Retinal pigment epithelial cell (primary cell): ENCODE data around the gene TNS3.
"Not testable (repeated sequence)": the region's sequence is repeated elsewhere in the genome, so short reads cannot be mapped to it uniquely, and the experiment has no call there.

Experiments used
- DNase-seq: peaks from one replicate; pipeline ENCODE4 v3.0.0-alpha.2; 2010; ENCODE audit warnings: low read depth
- H3K4me3 ChIP-seq: 2 replicates; pipeline ENCODE4 v1.5.1; 2011; ENCODE audit warnings: mild to moderate bottlenecking, low read length, control low read depth, moderate library complexity
- CTCF ChIP-seq: conservative IDR thresholded peaks from 2 replicates; pipeline ENCODE4 v1.5.1; 2011; ENCODE audit warnings: low read depth, low read length, control low read depth, inconsistent platforms

Gene TNS3

GRCh38 chr7:47591655-47592572, 10.0 kb upstream of the TNS3 start:
- peak; percentile 76 for DNase-seq
- H3K4me3 ChIP-seq, result no peak overlapping the region
- TF ChIP-seq CTCF, result no peak

DNA sequence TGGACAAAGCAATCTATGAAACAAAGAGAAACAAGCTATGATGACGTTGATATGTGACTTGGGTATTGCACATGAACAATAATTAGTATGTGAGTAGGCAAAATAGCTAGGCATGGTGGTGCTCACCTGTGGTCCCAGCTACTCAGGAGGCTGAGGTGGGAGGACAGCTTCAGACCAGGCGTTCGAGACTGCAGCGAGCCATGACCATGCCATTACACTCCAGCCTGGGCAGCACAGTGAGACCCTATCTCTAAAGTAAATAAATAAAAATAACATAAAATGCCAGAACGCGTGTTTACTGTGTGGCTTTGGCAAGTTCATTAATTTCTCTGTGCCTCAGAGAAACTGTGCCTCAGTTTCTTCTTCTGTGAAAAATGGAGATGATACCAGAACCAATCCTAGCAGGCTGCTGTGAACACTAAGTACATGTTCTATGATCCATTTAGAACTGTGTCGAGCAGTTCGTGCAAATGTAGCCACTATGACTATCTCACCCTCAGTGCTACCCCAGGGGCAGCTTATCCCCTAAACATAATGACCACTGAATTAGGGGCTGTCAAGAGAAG, 9.3 kb upstream of the TNS3 start:
- no peak for DNase-seq
- no peak overlapping the region for H3K4me3 ChIP-seq
- TF ChIP-seq CTCF, result no peak

DNA sequence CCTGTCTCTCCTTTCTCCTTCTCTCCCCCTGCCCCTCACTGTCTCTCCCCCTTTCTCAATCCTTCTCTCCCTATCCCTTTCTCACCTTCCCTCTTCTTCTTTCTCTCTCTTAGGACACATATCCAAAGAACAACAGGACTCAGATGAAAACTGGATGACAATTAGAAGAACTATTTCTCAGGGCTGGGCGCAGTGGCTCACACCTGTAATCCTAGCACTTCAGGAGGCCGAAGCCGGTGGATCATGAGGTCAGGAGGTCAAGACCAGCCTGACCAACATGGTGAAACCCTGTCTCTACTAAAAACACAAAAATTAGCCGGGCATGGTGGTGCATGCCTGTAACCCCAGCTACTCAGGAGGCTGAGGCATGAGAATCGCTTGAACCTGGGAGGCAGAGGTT, 8.3 kb upstream of the TNS3 start:
- not testable (repeated sequence) for DNase-seq, H3K4me3 ChIP-seq

DNA sequence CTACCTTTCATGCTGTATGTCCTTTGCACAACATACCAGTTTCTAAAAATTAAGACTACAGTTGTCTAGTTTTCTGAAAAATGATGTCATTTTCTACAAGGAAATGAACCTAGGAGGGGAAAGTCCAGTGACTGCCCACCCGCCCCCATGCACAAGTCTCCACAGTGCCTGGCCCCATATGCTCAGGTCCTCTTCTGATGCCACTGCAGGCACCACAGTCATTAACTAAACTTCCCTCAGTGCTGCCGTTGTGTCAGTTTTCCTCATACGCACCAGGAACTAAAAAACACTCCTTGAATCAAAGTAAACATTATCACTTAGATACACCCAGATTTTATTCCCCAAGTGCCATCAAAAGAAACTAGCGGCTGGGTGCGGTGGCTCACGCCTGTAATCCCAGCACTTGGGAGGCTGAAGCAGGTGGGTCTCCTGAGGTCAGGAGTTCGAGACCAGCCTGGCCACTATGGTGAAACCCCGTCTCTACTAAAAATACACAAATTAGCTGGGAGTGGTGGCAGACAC, 6.9 kb upstream of the TNS3 start:
- no peak for TF ChIP-seq CTCF
- no peak overlapping the region for H3K4me3 ChIP-seq
- no peak for DNase-seq

DNA sequence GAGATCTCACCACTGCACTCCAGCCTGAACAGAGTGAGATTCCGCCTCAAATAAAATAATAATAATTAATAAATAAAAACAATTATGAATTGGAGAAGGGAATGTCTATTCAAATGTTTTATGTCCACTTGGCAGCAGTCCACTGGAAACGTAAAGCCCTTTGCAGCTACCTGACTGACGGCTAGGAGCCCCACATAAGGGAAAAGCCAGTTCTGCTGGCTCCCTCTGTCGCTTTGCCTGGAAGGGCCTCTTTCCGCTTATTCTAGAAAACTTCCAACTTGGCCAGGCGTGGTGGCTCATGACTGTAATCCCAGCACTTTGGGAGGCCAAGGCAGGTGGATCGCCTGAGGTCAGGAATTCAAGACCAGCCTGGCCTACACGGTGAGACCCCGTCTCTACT, 6.1 kb upstream of the TNS3 start:
- no peak for TF ChIP-seq CTCF
- no peak overlapping the region for H3K4me3 ChIP-seq
- DNase-seq, result no peak

DNA sequence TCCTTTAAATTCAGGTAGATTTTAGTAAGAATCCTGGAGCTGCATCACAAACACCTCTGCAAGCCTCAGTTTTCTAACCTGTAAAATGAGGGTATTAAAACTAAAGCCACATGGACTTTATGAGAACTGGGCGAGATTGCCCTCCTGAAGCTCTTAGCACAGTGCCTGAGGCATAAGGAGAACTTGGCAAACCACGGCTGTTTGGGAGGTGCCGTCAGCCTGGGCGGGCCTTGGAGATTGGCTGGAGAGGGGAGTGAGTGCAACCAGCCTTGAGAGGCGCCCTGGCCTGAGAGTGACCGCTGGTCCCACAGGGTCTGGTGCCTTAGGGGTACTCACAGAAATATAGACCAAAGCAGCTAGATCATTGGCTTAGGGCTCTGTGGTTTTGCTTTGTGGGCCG, 5.4 kb upstream of the TNS3 start:
- no peak for TF ChIP-seq CTCF
- DNase-seq, result no peak
- H3K4me3 ChIP-seq, result no peak overlapping the region

DNA sequence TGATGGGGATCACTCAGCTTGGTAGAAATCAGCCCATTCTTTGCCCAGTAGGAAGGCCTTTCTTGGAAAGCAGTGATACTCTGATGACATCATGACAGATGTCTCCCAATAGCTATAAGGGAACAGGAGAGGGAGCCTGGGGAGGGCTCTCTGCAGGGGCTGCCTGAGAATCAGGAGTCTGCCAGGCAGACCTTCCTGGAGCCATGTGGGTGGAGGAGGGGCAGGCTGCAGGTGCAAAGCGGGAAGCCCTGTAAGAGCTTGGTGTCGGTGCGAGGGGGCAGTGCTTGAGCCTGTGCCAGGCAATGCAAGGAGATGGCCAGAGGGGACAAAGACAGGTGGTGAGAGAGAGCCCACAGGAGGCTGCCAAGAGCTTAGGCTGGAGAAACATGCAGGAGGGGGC, 5.0 kb upstream of the TNS3 start:
- TF ChIP-seq CTCF, result no peak
- DNase-seq, result no peak
- H3K4me3 ChIP-seq, result no peak overlapping the region

DNA sequence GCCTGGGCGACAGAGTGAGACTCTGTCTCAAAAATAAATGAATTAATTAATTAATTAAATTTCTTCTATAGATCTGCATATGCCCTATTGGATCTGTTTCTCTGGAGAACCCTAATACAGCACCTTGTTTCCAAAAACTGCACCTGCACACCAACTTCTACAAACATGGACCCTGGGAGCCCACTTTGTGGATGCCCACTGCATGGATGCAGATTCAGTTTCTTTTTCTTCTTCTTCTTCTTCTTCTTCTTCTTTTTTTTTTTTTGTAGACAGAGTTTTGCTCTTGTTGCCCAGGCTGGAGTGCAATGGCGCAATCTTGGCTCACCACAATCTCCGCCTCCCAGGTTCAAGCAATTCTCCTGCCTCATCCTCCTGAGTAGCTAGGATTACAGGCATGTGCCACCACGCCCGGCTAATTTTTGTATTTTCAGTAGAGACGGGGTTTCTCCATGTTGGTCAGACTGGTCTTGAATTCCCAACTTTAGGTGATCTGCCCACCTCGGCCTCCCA, 4.3 kb upstream of the TNS3 start:
- H3K4me3 ChIP-seq, DNase-seq: not testable (repeated sequence)
